ENCODE results near the gene TTC16. TPM values are rescaled to one million over a fixed set of nuclear protein-coding genes. Genes with fewer than 3 reads are reported as not detected.

Gene TTC16
- total and polyA plus RNA-seq, 8 donors, result 0.08 to 0.12 TPM; not detected in 6

GRCh38 chr9:127680846-127681245 is 35.0 kb upstream of the TTC16 start:
- DNase-seq, result no peak
- no peaks in the 10 kb centered on the region for H3K9me3 ChIP-seq
- H3K4me3 ChIP-seq, result no peak overlapping the region
- H3K36me3 ChIP-seq, result peaks cover 40 to 90% (median 88%) of the 10 kb centered on the region in 4 donors
- intact Hi-C loops (cut with DNase I; ENCODE audit: low total_unique reads), result no loop called here
- no peaks in the 10 kb centered on the region for H3K4me1 ChIP-seq
- H3K27me3 ChIP-seq, result no peaks in the 10 kb centered on the region
- 88 to 98% (median 93%) methylated on average over 8 to 9 of the region's 9 CpGs for WGBS, 5 donors
- TF ChIP-seq CTCF (IDR thresholded peaks at IDR 0.05) (no peak), EP300 (IDR thresholded peaks at IDR 0.05) (no peak), POLR2AphosphoS5 (IDR thresholded peaks at IDR 0.05) (no peak), POLR2A (IDR thresholded peaks at IDR 0.05) (no peak)
- no peak overlapping the region for H3K27ac ChIP-seq

- H3K9me3 ChIP-seq, result no peaks in the 10 kb centered on the region
- H3K4me1 ChIP-seq, result no peaks in the 10 kb centered on the region
- peaks cover 34 to 88% (median 85%) of the 10 kb centered on the region in 4 donors for H3K36me3 ChIP-seq
- intact Hi-C loops (cut with DNase I; ENCODE audit: low total_unique reads), result no loop called here
- no peaks in the 10 kb centered on the region for H3K27me3 ChIP-seq
- 87 to 92% (median 88%) methylated on average over 21 to 23 of the region's 23 CpGs for WGBS, 5 donors
- no peak overlapping the region for H3K27ac ChIP-seq
- H3K4me3 ChIP-seq, result no peak overlapping the region
- TF ChIP-seq EP300 (IDR thresholded peaks at IDR 0.05), result no peak
- TF ChIP-seq CTCF (IDR thresholded peaks at IDR 0.05), result no peak
- no peak for TF ChIP-seq POLR2AphosphoS5 (IDR thresholded peaks at IDR 0.05)
- TF ChIP-seq POLR2A (IDR thresholded peaks at IDR 0.05), result no peak
- DNase-seq, result no peak
Measured at GRCh38 chr9:127682351-127683136, 33.3 kb upstream of the TTC16 start.

DNA sequence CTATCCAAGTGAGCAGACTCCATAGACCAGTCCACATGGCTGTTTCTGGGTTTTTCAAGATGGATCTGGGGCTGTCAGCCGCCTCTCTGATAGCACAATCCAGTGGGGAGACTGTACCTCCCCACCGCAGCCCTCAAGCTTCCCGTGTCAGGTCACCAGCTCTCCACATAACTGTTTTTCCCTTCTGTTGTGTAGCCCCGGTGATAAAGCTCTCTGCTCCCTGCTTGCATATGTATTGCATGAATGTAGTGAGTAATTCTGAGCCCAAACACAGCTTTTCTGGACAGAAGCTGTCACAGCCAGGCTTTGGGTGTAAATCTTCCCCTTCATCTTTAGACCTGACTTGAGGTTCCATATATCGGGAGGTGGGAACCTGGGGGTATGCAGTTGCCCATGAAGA is 32.2 kb upstream of the TTC16 start:
- no peak overlapping the region for H3K27ac ChIP-seq
- no peak for DNase-seq
- H3K4me1 ChIP-seq, result no peaks in the 10 kb centered on the region
- 86 to 93% (median 89%) methylated on average over 5 of the region's 5 CpGs for WGBS, 5 donors
- TF ChIP-seq POLR2A (IDR thresholded peaks at IDR 0.05), result no peak
- TF ChIP-seq CTCF (IDR thresholded peaks at IDR 0.05), result no peak
- no peak for TF ChIP-seq EP300 (IDR thresholded peaks at IDR 0.05)
- TF ChIP-seq POLR2AphosphoS5 (IDR thresholded peaks at IDR 0.05), result no peak
- H3K27me3 ChIP-seq, result no peaks in the 10 kb centered on the region
- no peaks in the 10 kb centered on the region for H3K9me3 ChIP-seq
- peaks cover 28 to 87% (median 85%) of the 10 kb centered on the region in 4 donors for H3K36me3 ChIP-seq
- H3K4me3 ChIP-seq, result no peak overlapping the region
- intact Hi-C loops (cut with DNase I; ENCODE audit: low total_unique reads), result no loop called here

DNA sequence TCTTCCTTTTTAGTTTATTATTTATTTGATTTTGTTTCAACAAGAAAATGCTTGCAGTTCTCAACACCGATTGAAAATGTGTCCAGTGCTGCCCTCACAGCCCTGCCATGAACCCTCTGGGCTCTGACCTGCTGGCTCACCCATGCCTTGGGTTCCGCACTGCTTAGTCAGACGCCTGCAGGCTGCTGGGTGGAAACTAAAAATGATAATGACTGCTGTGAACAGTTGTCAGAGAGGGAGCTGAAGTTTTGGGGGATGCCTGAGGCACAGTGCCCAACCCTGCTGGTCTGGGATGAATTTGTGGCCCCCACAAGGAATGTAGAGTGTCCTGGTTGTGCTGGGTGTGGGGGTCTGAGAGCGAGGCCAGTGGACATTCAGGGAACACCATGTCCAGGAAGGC is 31.3 kb upstream of the TTC16 start:
- Histone ChIP-seq H3K4me1 (no peaks in the 10 kb centered on the region), H3K9me3 (no peaks in the 10 kb centered on the region), H3K27ac (no peak overlapping the region), H3K27me3 (no peaks in the 10 kb centered on the region), H3K4me3 (no peak overlapping the region), H3K36me3 (peaks cover 24 to 91% (median 84%) of the 10 kb centered on the region in 4 donors)
- WGBS, 5 donors, result 89 to 93% (median 90%) methylated on average over 4 of the region's 4 CpGs
- intact Hi-C loops (cut with DNase I; ENCODE audit: low total_unique reads), result no loop called here
- TF ChIP-seq POLR2A (IDR thresholded peaks at IDR 0.05) (no peak), EP300 (IDR thresholded peaks at IDR 0.05) (no peak), CTCF (IDR thresholded peaks at IDR 0.05) (no peak), POLR2AphosphoS5 (IDR thresholded peaks at IDR 0.05) (no peak)
- DNase-seq, result no peak
